Nephron (organoid): ENCODE results near the gene DNMT3A.
A peak's percentile ranks its signal among the peaks of the same experiment; 100 is the strongest.

ENCODE experiments used
- H3K27ac Mint-ChIP-seq, 3 experiments: 2 replicates each; pipeline ENCODE4 v1.8.0; 2020; ENCODE audit warnings: mixed read lengths in 3 of 3, mild to moderate bottlenecking in 2 of 3, moderate library complexity in 1 of 3
- H3K27me3 Mint-ChIP-seq: 2 replicates; pipeline ENCODE4 v1.8.0; 2021; ENCODE audit warnings: low read depth, mild to moderate bottlenecking, moderate library complexity, mixed read lengths
- H3K36me3 Mint-ChIP-seq: 2 replicates; pipeline ENCODE4 v1.8.0; 2020; ENCODE audit warnings: low read depth, mixed read lengths
- H3K4me1 Mint-ChIP-seq: 2 replicates; pipeline ENCODE4 v1.8.0; 2020; ENCODE audit warnings: mixed read lengths
- H3K4me3 Mint-ChIP-seq, 3 experiments: 2 replicates each; pipeline ENCODE4 v1.8.0; 2020; ENCODE audit warnings: mild to moderate bottlenecking in 3 of 3, mixed read lengths in 3 of 3, moderate library complexity in 2 of 3
- H3K9me3 Mint-ChIP-seq: 2 replicates; pipeline ENCODE4 v1.8.0; 2020; ENCODE audit warnings: mixed read lengths
- CTCF ChIP-seq, 3 experiments: fragments of 200-600 bp; sonication (generic); IDR thresholded peaks; one replicate each; pipeline ENCODE4 v1.5.0; 2021; ENCODE audit warnings: antibody characterized with exemption in 3 of 3; ENCODE audit not compliant: unreplicated experiment in 3 of 3

Gene DNMT3A

GRCh38 chr2:25290811-25291495, 50.8 kb downstream of the DNMT3A start:
- Mint-ChIP-seq H3K4me3 (peak overlapping the region in 2 of 3 experiments; percentile 80 to 88), H3K27me3 (no peaks in the 10 kb centered on the region), H3K36me3 (peaks cover 12% of the 10 kb centered on the region), H3K4me1 (peaks cover 47% of the 10 kb centered on the region), H3K27ac (peak overlapping the region; percentile 67 to 88 (median 80)), H3K9me3 (no peaks in the 10 kb centered on the region)
- TF ChIP-seq CTCF (IDR thresholded peaks at IDR 0.05; ENCODE audit: unreplicated experiment in 3 of 3), result no peak

GRCh38 chr2:25286723-25287483, 54.8 kb downstream of the DNMT3A start:
- Mint-ChIP-seq H3K4me3 (no peak overlapping the region), H3K9me3 (no peaks in the 10 kb centered on the region), H3K27me3 (no peaks in the 10 kb centered on the region), H3K36me3 (peaks cover 14% of the 10 kb centered on the region), H3K4me1 (peaks cover 18% of the 10 kb centered on the region), H3K27ac (peak overlapping the region in 1 of 3 experiments; percentile 50)
- no peak for TF ChIP-seq CTCF (IDR thresholded peaks at IDR 0.05; ENCODE audit: unreplicated experiment in 3 of 3)

- TF ChIP-seq CTCF (IDR thresholded peaks at IDR 0.05; ENCODE audit: unreplicated experiment in 3 of 3), result no peak
- H3K4me3 Mint-ChIP-seq, result no peak overlapping the region
- no peaks in the 10 kb centered on the region for H3K9me3 Mint-ChIP-seq
- H3K27me3 Mint-ChIP-seq, result no peaks in the 10 kb centered on the region
- peaks cover 23% of the 10 kb centered on the region for H3K36me3 Mint-ChIP-seq
- no peak overlapping the region for H3K27ac Mint-ChIP-seq
- peaks cover 21% of the 10 kb centered on the region for H3K4me1 Mint-ChIP-seq
Measured at GRCh38 chr2:25286025-25286400, 55.7 kb downstream of the DNMT3A start.

DNA sequence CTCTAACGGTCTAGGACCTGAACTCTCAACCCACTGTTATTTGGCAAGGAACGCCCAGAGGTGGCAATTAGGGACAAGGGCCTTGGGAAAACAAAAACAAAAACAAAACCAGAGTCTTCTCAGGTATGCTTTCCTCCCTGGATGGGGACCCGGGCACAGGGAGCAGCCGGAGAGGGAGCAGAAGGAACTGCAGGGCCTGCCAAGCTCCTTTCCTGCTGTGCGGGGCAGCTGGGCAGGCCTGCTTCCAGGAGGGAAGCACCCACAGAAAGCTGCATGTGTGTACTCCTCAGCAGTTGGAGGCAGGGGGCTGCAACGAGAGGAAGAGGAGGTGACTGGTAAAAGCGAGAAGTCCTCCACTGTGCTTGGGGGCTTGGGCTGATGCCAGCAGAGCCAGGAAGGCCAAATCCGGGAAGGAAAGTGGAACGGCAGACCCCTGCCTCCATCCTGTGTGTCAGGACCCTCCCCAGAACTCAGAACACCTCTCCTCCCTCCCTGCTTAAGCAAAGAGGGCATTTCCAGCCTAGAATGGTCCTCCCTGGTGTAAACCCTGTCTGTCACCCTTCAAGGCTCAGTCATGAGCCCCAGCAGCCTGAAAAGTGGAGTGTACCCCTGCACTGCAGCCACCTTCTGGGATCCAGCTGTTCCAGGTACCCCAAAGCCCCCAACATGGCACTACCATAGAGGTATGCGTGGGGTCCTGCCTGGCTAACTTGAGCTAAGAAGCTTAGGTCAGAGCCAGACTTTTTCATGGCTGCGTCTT, 56.3 kb downstream of the DNMT3A start:
- no peak for TF ChIP-seq CTCF (IDR thresholded peaks at IDR 0.05; ENCODE audit: unreplicated experiment in 3 of 3)
- Mint-ChIP-seq H3K27ac (no peak overlapping the region), H3K9me3 (no peaks in the 10 kb centered on the region)

DNA sequence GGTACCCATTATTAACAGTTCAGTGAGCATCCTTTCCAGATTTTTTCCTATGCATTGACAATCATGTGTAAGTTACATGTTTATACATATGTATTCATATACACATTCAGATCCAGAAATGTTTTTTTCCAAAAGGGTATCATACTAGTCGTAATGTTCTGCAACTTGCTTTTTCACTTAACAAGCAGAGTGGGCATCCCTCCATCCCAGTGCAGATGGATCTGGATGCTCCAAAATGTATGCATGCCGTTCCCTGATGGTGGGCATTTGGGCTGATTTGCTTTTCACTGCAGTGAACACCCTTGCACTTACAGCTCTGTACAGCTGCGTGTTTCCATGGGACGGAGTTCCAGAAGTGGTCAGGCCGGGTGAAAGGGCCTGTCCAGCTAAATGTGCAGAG, 57.0 kb downstream of the DNMT3A start:
- Mint-ChIP-seq H3K9me3 (no peaks in the 10 kb centered on the region), H3K4me3 (no peak overlapping the region), H3K36me3 (peaks cover 31% of the 10 kb centered on the region), H3K27ac (peak overlapping the region in 1 of 3 experiments; percentile 0), H3K4me1 (peaks cover 31% of the 10 kb centered on the region), H3K27me3 (no peaks in the 10 kb centered on the region)
- TF ChIP-seq CTCF (IDR thresholded peaks at IDR 0.05; ENCODE audit: unreplicated experiment in 3 of 3), result no peak

More for the DNA sequence above, 56.3 kb downstream of the DNMT3A start:
- Mint-ChIP-seq H3K4me3 (no peak overlapping the region), H3K36me3 (peaks cover 29% of the 10 kb centered on the region), H3K4me1 (peaks cover 24% of the 10 kb centered on the region), H3K27me3 (no peaks in the 10 kb centered on the region)
